Measurements from ENCODE around the gene ZRANB3.

DNA sequence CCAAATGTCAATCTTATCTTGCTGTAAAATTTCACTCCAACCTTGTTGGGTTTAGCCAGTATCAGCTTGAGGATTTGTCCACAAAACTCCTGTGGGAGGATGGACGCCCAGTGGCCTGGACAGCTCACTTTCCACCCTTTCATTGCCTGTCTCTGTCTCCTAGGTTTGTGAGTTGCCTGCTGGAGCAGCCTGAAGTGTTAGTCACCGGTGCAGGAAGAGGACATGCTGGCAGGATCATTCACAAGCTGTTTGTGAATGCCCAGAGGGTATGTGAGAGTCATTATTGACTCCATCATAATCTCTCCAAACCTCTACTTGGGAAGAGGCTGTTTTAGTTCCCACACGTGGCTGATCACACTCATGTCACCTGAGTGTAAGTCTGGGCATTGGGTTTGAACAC is 366.6 kb downstream of the ZRANB3 start:
- TF ChIP-seq, protein P1, sequence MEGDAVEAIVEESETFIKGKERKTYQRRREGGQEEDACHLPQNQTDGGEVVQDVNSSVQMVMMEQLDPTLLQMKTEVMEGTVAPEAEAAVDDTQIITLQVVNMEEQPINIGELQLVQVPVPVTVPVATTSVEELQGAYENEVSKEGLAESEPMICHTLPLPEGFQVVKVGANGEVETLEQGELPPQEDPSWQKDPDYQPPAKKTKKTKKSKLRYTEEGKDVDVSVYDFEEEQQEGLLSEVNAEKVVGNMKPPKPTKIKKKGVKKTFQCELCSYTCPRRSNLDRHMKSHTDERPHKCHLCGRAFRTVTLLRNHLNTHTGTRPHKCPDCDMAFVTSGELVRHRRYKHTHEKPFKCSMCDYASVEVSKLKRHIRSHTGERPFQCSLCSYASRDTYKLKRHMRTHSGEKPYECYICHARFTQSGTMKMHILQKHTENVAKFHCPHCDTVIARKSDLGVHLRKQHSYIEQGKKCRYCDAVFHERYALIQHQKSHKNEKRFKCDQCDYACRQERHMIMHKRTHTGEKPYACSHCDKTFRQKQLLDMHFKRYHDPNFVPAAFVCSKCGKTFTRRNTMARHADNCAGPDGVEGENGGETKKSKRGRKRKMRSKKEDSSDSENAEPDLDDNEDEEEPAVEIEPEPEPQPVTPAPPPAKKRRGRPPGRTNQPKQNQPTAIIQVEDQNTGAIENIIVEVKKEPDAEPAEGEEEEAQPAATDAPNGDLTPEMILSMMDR (IDR thresholded peaks at IDR 0.05; ENCODE audit: low read depth, low read length, missing input control): no peak
- TF ChIP-seq TAF1 (conservative IDR thresholded peaks at IDR 0.05) (no peak), FOXA1 (IDR thresholded peaks at IDR 0.05) (no peak), FOXA2 (IDR thresholded peaks at IDR 0.05) (no peak), NR2F2 (IDR thresholded peaks at IDR 0.05) (no peak), GABPA (IDR thresholded peaks at IDR 0.05 in 1 of 2, conservative IDR thresholded peaks at IDR 0.05 in 1 of 2) (no peak), HNF4G (IDR thresholded peaks at IDR 0.05) (no peak), RAD21 (IDR thresholded peaks at IDR 0.05) (no peak), SP1 (IDR thresholded peaks at IDR 0.05) (no peak), JUND (IDR thresholded peaks at IDR 0.05) (no peak), EGR1 (IDR thresholded peaks at IDR 0.05; ENCODE audit: low read depth in 2 of 2) (no peak)
- TF ChIP-seq, protein P2, sequence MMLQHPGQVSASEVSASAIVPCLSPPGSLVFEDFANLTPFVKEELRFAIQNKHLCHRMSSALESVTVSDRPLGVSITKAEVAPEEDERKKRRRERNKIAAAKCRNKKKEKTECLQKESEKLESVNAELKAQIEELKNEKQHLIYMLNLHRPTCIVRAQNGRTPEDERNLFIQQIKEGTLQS (IDR thresholded peaks at IDR 0.05): no peak
- TF ChIP-seq, protein P3, sequence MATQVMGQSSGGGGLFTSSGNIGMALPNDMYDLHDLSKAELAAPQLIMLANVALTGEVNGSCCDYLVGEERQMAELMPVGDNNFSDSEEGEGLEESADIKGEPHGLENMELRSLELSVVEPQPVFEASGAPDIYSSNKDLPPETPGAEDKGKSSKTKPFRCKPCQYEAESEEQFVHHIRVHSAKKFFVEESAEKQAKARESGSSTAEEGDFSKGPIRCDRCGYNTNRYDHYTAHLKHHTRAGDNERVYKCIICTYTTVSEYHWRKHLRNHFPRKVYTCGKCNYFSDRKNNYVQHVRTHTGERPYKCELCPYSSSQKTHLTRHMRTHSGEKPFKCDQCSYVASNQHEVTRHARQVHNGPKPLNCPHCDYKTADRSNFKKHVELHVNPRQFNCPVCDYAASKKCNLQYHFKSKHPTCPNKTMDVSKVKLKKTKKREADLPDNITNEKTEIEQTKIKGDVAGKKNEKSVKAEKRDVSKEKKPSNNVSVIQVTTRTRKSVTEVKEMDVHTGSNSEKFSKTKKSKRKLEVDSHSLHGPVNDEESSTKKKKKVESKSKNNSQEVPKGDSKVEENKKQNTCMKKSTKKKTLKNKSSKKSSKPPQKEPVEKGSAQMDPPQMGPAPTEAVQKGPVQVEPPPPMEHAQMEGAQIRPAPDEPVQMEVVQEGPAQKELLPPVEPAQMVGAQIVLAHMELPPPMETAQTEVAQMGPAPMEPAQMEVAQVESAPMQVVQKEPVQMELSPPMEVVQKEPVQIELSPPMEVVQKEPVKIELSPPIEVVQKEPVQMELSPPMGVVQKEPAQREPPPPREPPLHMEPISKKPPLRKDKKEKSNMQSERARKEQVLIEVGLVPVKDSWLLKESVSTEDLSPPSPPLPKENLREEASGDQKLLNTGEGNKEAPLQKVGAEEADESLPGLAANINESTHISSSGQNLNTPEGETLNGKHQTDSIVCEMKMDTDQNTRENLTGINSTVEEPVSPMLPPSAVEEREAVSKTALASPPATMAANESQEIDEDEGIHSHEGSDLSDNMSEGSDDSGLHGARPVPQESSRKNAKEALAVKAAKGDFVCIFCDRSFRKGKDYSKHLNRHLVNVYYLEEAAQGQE (IDR thresholded peaks at IDR 0.05): no peak
- TF ChIP-seq, protein P4, sequence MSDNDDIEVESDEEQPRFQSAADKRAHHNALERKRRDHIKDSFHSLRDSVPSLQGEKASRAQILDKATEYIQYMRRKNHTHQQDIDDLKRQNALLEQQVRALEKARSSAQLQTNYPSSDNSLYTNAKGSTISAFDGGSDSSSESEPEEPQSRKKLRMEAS (IDR thresholded peaks at IDR 0.05): no peak

Measured in liver (tissue), 3 donors.